Large intestine (tissue), 3 donors: ENCODE measurements around the gene CRB1. TPM values are rescaled to one million over a fixed set of nuclear protein-coding genes. Genes with fewer than 3 reads are reported as not detected.

Experiments
- DNase-seq, 2 donors: peaks; one replicate each; pipeline versions ENCODE4 v3.0.0 to v3.0.0-alpha.2; 2013
- H3K27ac ChIP-seq: one replicate; pipeline ENCODE4 v1.5.1; 2013; ENCODE audit warnings: low read length
- H3K27me3 ChIP-seq: 2 replicates; pipeline ENCODE4 v1.6.1; 2013; ENCODE audit warnings: low read length; ENCODE audit not compliant: control insufficient read depth, insufficient read depth
- H3K36me3 ChIP-seq: 2 replicates; pipeline ENCODE4 v1.6.1; 2013; ENCODE audit warnings: low read length; ENCODE audit not compliant: control insufficient read depth, insufficient read depth
- H3K4me1 ChIP-seq: one replicate; pipeline ENCODE4 v1.6.1; 2013; ENCODE audit warnings: low read length; ENCODE audit not compliant: control insufficient read depth, insufficient read depth
- H3K4me3 ChIP-seq: one replicate; pipeline ENCODE4 v1.5.1; 2013; ENCODE audit warnings: low read length
- H3K9me3 ChIP-seq: one replicate; pipeline ENCODE4 v1.6.1; 2013; ENCODE audit warnings: mild to moderate bottlenecking, low read depth, low read length, moderate library complexity; ENCODE audit not compliant: control insufficient read depth
- WGBS: methylation state at CpG from one replicate; pipeline ENCODE4 v1.1.5; 2013; ENCODE audit warnings: low lambda C conversion rate; ENCODE audit not compliant: insufficient coverage; 5-methylcytosine and 5-hydroxymethylcytosine counted together
- polyA plus RNA-seq: library from polyadenylated mRNA; unstranded; fragments of 120-200 nt; gene quantifications from one replicate; pipeline ENCODE4 v1.2.1, GENCODE V29; 2013

CRB1 gene
- polyA plus RNA-seq, 1 donor: 0.28 TPM

DNA sequence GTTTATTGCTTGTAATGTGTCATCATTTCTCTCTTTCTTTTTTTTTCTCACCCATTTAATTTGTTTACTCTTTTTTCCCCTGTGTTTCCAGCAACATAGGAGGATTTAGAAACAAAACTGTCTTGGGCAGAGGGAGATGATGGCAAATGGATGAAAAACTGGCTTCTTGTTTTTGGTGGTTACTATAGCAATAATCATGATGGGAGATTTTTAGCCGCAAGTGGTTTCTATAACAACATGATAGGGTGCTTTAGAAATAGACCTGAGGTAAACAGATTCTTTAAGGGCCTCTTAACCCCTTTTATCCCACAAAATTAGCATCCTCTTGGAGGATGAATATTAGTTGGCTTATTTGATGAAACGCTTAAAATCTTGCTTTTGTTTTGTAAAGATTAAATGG, 51.6 kb downstream of the CRB1 start:
- H3K4me1 ChIP-seq: no peaks in the 10 kb centered on the region
- 83% methylated on average over 1 of the region's 2 CpGs for WGBS

GRCh38 chr1:197320991-197321531, 53.0 kb downstream of the CRB1 start:
- no peak overlapping the region for H3K4me3 ChIP-seq
- H3K36me3 ChIP-seq: no peaks in the 10 kb centered on the region
- H3K27ac ChIP-seq: no peak overlapping the region
- DNase-seq: no peak
- no peaks in the 10 kb centered on the region for H3K9me3 ChIP-seq
- H3K4me1 ChIP-seq: no peaks in the 10 kb centered on the region
- no peaks in the 10 kb centered on the region for H3K27me3 ChIP-seq
- no CpG with 5 or more reads among the region's 2 CpGs for WGBS

More for the DNA sequence above, 51.6 kb downstream of the CRB1 start:
- Histone ChIP-seq H3K9me3 (no peaks in the 10 kb centered on the region), H3K27ac (no peak overlapping the region), H3K4me3 (no peak overlapping the region), H3K36me3 (no peaks in the 10 kb centered on the region), H3K27me3 (no peaks in the 10 kb centered on the region)
- no peak for DNase-seq

- Histone ChIP-seq H3K27ac (no peak overlapping the region), H3K4me1 (no peaks in the 10 kb centered on the region), H3K27me3 (no peaks in the 10 kb centered on the region), H3K4me3 (no peak overlapping the region), H3K9me3 (no peaks in the 10 kb centered on the region), H3K36me3 (no peaks in the 10 kb centered on the region)
- no CpG with 5 or more reads among the region's 2 CpGs for WGBS
- DNase-seq: no peak
Measured at GRCh38 chr1:197321811-197322210, 53.8 kb downstream of the CRB1 start.

- H3K27ac ChIP-seq: no peak overlapping the region
- H3K27me3 ChIP-seq: no peaks in the 10 kb centered on the region
- H3K4me3 ChIP-seq: no peak overlapping the region
- no peaks in the 10 kb centered on the region for H3K4me1 ChIP-seq
- WGBS: 60% methylated on average over 1 of the region's 2 CpGs
- no peaks in the 10 kb centered on the region for H3K9me3 ChIP-seq
- H3K36me3 ChIP-seq: no peaks in the 10 kb centered on the region
- no peak for DNase-seq
Measured at GRCh38 chr1:197327776-197328364, 59.8 kb downstream of the CRB1 start.

DNA sequence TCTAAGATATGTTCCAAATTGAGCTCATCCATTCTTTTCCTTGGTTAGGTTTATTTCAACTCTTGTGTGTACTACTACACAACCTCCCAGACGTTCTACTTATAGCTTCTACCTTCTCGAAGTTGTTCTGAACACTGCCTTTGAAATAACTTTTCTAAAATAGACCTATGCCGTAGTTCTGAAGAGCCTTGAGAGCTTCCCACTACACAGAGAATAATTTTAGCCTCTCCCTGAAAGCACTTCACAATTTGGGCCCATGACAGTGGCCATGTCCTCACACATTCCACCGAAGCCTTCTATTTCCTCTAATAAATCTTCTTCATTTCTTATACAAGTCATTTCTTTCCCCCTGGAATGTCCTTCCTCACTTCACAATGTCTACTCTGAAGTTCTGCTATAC, 62.2 kb downstream of the CRB1 start:
- no peak for DNase-seq
- Histone ChIP-seq H3K27ac (no peak overlapping the region), H3K9me3 (no peaks in the 10 kb centered on the region), H3K4me1 (no peaks in the 10 kb centered on the region), H3K27me3 (no peaks in the 10 kb centered on the region), H3K36me3 (no peaks in the 10 kb centered on the region), H3K4me3 (no peak overlapping the region)
- WGBS: 89% methylated on average over 3 of the region's 4 CpGs

GRCh38 chr1:197331565-197331964, 63.5 kb downstream of the CRB1 start:
- no peaks in the 10 kb centered on the region for H3K9me3 ChIP-seq
- H3K36me3 ChIP-seq: no peaks in the 10 kb centered on the region
- no peak overlapping the region for H3K4me3 ChIP-seq
- H3K27ac ChIP-seq: no peak overlapping the region
- DNase-seq: no peak
- 93% methylated on average over 3 of the region's 5 CpGs for WGBS
- no peaks in the 10 kb centered on the region for H3K4me1 ChIP-seq
- no peaks in the 10 kb centered on the region for H3K27me3 ChIP-seq

GRCh38 chr1:197333041-197333440, 65.0 kb downstream of the CRB1 start:
- Histone ChIP-seq H3K4me3 (no peak overlapping the region), H3K27me3 (no peaks in the 10 kb centered on the region), H3K9me3 (no peaks in the 10 kb centered on the region), H3K27ac (no peak overlapping the region), H3K4me1 (no peaks in the 10 kb centered on the region), H3K36me3 (no peaks in the 10 kb centered on the region)
- no peak for DNase-seq
- WGBS: 80% methylated on average over 1 of the region's 1 CpG

DNA sequence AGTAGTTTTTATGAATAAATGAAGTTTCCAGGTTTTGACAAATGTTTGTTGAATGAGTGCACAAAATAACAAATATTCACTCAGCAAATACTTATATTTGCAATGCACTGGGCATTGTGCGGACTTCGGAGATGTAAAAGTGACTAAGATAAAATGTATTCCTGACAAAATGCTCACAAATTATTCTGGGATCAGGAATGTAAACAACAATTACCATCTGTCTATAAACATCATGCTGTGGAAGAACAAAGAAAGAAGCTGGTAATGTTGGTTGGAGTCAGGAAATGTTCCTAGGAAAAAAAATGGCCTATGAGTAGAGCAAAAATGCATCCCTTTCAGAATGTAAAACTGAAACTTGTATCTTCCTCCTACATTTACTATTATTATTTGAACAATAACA, 68.5 kb downstream of the CRB1 start:
- Histone ChIP-seq H3K4me3 (no peak overlapping the region), H3K9me3 (no peaks in the 10 kb centered on the region), H3K27me3 (no peaks in the 10 kb centered on the region), H3K27ac (no peak overlapping the region), H3K36me3 (no peaks in the 10 kb centered on the region), H3K4me1 (no peaks in the 10 kb centered on the region)
- no CpG with 5 or more reads among the region's 2 CpGs for WGBS
- DNase-seq: no peak

GRCh38 chr1:197339106-197340060, 71.3 kb downstream of the CRB1 start:
- no peak for DNase-seq
- WGBS: no CpG with 5 or more reads among the region's 9 CpGs
- Histone ChIP-seq H3K27ac (no peak overlapping the region), H3K36me3 (no peaks in the 10 kb centered on the region), H3K4me1 (no peaks in the 10 kb centered on the region), H3K9me3 (no peaks in the 10 kb centered on the region), H3K27me3 (no peaks in the 10 kb centered on the region), H3K4me3 (no peak overlapping the region)

DNA sequence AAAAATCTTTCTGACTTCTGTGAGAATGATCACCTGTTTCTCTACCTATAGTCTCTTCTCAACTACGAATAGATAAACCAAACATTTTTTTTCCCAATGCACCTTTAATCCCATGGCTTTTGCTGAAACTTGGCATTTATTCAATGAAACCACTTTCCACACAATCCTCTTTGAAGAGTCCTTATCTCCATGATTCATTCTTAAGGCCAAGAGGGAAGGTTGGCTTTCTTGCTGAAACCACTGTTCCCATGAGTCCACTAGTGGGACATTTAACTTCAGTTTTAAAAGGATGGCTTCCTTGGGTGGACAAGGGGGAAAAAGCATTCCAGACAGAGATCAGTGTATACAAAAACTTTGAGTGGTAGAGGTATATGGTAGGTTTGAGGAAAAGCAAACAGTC, 73.6 kb downstream of the CRB1 start:
- Histone ChIP-seq H3K9me3 (no peaks in the 10 kb centered on the region), H3K4me1 (no peaks in the 10 kb centered on the region), H3K27ac (no peak overlapping the region), H3K27me3 (no peaks in the 10 kb centered on the region), H3K4me3 (no peak overlapping the region), H3K36me3 (no peaks in the 10 kb centered on the region)
- no peak for DNase-seq
- WGBS: 100% methylated on average over 1 of the region's 1 CpG
